BLaER1 (cell line): Measurements from ENCODE around the gene BIN2.
"Not testable (repeated sequence)": the region's sequence is repeated elsewhere in the genome, so short reads cannot be mapped to it uniquely, and the experiment has no call there.

Source experiments
- H3K27ac ChIP-seq: shearing (Covaris generic); formaldehyde crosslinking; 2 replicates; pipeline ENCODE4 v1.8.1; 2022
- H3K27me3 ChIP-seq: shearing (Covaris generic); formaldehyde crosslinking; 2 replicates; pipeline ENCODE4 v1.8.1; 2022
- H3K36me3 ChIP-seq: shearing (Covaris generic); formaldehyde crosslinking; 2 replicates; pipeline ENCODE4 v1.8.1; 2022
- H3K4me1 ChIP-seq: shearing (Covaris generic); formaldehyde crosslinking; 2 replicates; pipeline ENCODE4 v1.8.1; 2022
- H3K4me2 ChIP-seq: shearing (Covaris generic); formaldehyde crosslinking; 2 replicates; pipeline ENCODE4 v1.8.1; 2022
- H3K4me3 ChIP-seq: shearing (Covaris generic); formaldehyde crosslinking; 2 replicates; pipeline ENCODE4 v1.8.1; 2022
- H3K9ac ChIP-seq: shearing (Covaris generic); formaldehyde crosslinking; 2 replicates; pipeline ENCODE4 v1.8.1; 2022
- H3K9me3 ChIP-seq: shearing (Covaris generic); formaldehyde crosslinking; 2 replicates; pipeline ENCODE4 v1.8.1; 2022
- H4K20me1 ChIP-seq: shearing (Covaris generic); formaldehyde crosslinking; 2 replicates; pipeline ENCODE4 v1.8.1; 2022
- Cebpa-rat ChIP-seq: shearing (Covaris generic); IDR thresholded peaks from 2 replicates; pipeline ENCODE4 v1.8.1; 2022

The BIN2 gene

GRCh38 chr12:51293696-51294095 is 30.3 kb downstream of the BIN2 start:
- Histone ChIP-seq H3K9me3 (no peaks in the 10 kb centered on the region), H3K4me1 (peaks cover 13% of the 10 kb centered on the region), H4K20me1 (no peaks in the 10 kb centered on the region), H3K9ac (no peak overlapping the region), H3K27me3 (no peaks in the 10 kb centered on the region), H3K27ac (no peak overlapping the region), H3K4me3 (no peak overlapping the region), H3K36me3 (no peaks in the 10 kb centered on the region), H3K4me2 (no peak overlapping the region)
- TF ChIP-seq Cebpa-rat, result no peak

- Histone ChIP-seq H3K4me2 (peak overlapping the region; percentile 45), H3K4me1 (peaks cover 13% of the 10 kb centered on the region)
- not testable (repeated sequence) for H3K9me3 ChIP-seq, H3K4me3 ChIP-seq, H3K9ac ChIP-seq, H3K36me3 ChIP-seq, H3K27me3 ChIP-seq, H3K27ac ChIP-seq, H4K20me1 ChIP-seq
Observed at GRCh38 chr12:51291603-51292513, 32.1 kb downstream of the BIN2 start.

- Histone ChIP-seq H3K36me3 (no peaks in the 10 kb centered on the region), H3K4me2 (no peak overlapping the region), H4K20me1 (no peaks in the 10 kb centered on the region), H3K27me3 (no peaks in the 10 kb centered on the region), H3K4me3 (no peak overlapping the region), H3K27ac (no peak overlapping the region), H3K9me3 (no peaks in the 10 kb centered on the region), H3K4me1 (no peaks in the 10 kb centered on the region), H3K9ac (no peak overlapping the region)
- TF ChIP-seq Cebpa-rat, result no peak
Observed at GRCh38 chr12:51285843-51286242, 38.1 kb downstream of the BIN2 start.

GRCh38 chr12:51281202-51281924 is 42.6 kb downstream of the BIN2 start:
- no peak overlapping the region for H3K4me2 ChIP-seq
- H3K27ac ChIP-seq, result no peak overlapping the region

GRCh38 chr12:51275088-51275487 is 48.9 kb downstream of the BIN2 start:
- Histone ChIP-seq H3K9me3 (no peaks in the 10 kb centered on the region), H4K20me1 (no peaks in the 10 kb centered on the region), H3K27ac (no peak overlapping the region), H3K4me1 (peaks cover 13% of the 10 kb centered on the region), H3K4me2 (no peak overlapping the region), H3K4me3 (no peak overlapping the region), H3K9ac (no peak overlapping the region), H3K27me3 (0 out of 2 replicates have a peak, but pooled peaks cover 4% of the 10 kb centered on the region), H3K36me3 (no peaks in the 10 kb centered on the region)
- no peak for TF ChIP-seq Cebpa-rat

More at GRCh38 chr12:51281202-51281924, 42.6 kb downstream of the BIN2 start:
- H4K20me1 ChIP-seq, result no peaks in the 10 kb centered on the region
- H3K4me3 ChIP-seq, result no peak overlapping the region
- no peaks in the 10 kb centered on the region for H3K27me3 ChIP-seq
- H3K9ac ChIP-seq, result no peak overlapping the region
- no peaks in the 10 kb centered on the region for H3K9me3 ChIP-seq
- H3K4me1 ChIP-seq, result no peaks in the 10 kb centered on the region
- no peak for TF ChIP-seq Cebpa-rat
- H3K36me3 ChIP-seq, result no peaks in the 10 kb centered on the region

- H3K4me3 ChIP-seq, H3K36me3 ChIP-seq, H3K27ac ChIP-seq, H3K9ac ChIP-seq, H4K20me1 ChIP-seq, H3K27me3 ChIP-seq, H3K9me3 ChIP-seq, H3K4me2 ChIP-seq: not testable (repeated sequence)
- peaks cover 26% of the 10 kb centered on the region for H3K4me1 ChIP-seq
Observed at GRCh38 chr12:51272810-51273209, 51.2 kb downstream of the BIN2 start.

GRCh38 chr12:51270951-51271518 is 52.9 kb downstream of the BIN2 start:
- Histone ChIP-seq H3K4me1 (peaks cover 26% of the 10 kb centered on the region), H3K4me3 (peak overlapping the region; percentile 74), H3K27me3 (0 out of 2 replicates have a peak, but pooled peaks cover 4% of the 10 kb centered on the region), H3K27ac (no peak overlapping the region), H3K4me2 (peak overlapping the region; percentile 97), H3K9me3 (no peaks in the 10 kb centered on the region), H4K20me1 (no peaks in the 10 kb centered on the region), H3K36me3 (no peaks in the 10 kb centered on the region), H3K9ac (no peak overlapping the region; the same call in 1 of the 2 replicates)
- no peak for TF ChIP-seq Cebpa-rat

GRCh38 chr12:51270067-51270950 is 53.7 kb downstream of the BIN2 start, which contains the start of gene SMAGP:
Gene SMAGP, minus strand, starts transcription at chr12:51270415. Its CDS starts 1,137 bp downstream, at chr12:51269278.
- no peaks in the 10 kb centered on the region for H3K9me3 ChIP-seq
- H3K27ac ChIP-seq, result peak within 1 kb of the TSS; percentile 70; the same call in 1 of the 2 replicates
- H3K9ac ChIP-seq, result peak within 1 kb of the TSS; percentile 75
- no peaks in the 10 kb centered on the region for H4K20me1 ChIP-seq
- peak within 1 kb of the TSS; percentile 97 for H3K4me2 ChIP-seq
- peak within 1 kb of the TSS; percentile 74 for H3K4me3 ChIP-seq
- H3K27me3 ChIP-seq, result 0 out of 2 replicates have a peak, but pooled peaks cover 4% of the 10 kb centered on the region
- peaks cover 26% of the 10 kb centered on the region for H3K4me1 ChIP-seq
- no peak for TF ChIP-seq Cebpa-rat
- H3K36me3 ChIP-seq, result no peaks in the 10 kb centered on the region
